GM15510 (cell line): ENCODE data around the gene SYNPO2.

ENCODE experiments used
- POLR2A ChIP-seq: IDR thresholded peaks from 3 replicates; pipeline ENCODE4 v1.6.1; 2011; ENCODE audit warnings: borderline replicate concordance; ENCODE audit not compliant: insufficient read length; ENCODE audit errors: extremely low read depth

Gene SYNPO2

GRCh38 chr4:118909173-118909956 lies 20.7 kb downstream of the SYNPO2 start:
- TF ChIP-seq POLR2A: no peak

- no peak for TF ChIP-seq POLR2A
Observed at GRCh38 chr4:118910221-118910620, 21.6 kb downstream of the SYNPO2 start.

DNA sequence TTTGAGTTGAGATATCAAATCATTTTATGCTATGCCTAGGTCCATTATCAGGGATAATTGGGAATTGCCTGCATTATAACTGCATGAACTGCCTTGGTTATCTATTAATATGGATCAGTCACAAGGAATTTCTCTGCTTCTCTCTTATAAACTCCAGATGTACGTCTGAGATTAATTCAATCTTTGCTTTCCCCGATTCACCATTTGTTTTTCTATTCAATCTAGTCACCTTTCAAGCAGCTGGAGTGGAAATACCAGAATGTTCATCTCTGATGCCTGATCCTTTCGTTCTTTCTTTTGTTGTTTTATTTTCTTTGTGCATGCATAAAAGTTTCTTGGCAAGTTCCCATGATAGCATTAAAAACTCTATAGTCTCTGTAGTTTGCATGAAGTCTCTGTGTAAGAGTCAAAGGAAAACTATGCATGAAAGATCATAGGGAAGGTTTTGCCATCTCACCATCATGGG lies 22.6 kb downstream of the SYNPO2 start:
- TF ChIP-seq POLR2A: no peak

DNA sequence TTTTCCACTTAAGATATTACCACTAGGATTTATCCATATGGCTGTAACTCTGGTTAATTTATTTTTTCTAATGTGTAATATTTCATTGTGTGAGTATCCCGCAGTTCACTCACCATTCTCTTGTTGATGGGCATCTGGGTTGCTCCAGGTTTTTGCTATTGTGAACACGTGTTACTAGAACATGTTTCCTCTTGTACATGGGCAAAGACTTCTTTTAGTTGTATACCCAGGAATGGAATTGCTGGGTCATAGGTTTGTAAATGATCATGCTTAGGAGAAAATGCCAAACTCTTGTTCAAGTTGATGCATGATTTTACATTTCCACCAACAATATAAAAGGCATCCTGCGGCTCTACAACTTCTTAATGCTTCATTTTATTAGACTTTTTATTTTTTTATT lies 26.8 kb downstream of the SYNPO2 start:
- TF ChIP-seq POLR2A: no peak

GRCh38 chr4:118916691-118917289 lies 28.1 kb downstream of the SYNPO2 start:
- no peak for TF ChIP-seq POLR2A

GRCh38 chr4:118917582-118917981 lies 28.9 kb downstream of the SYNPO2 start:
- TF ChIP-seq POLR2A: no peak

DNA sequence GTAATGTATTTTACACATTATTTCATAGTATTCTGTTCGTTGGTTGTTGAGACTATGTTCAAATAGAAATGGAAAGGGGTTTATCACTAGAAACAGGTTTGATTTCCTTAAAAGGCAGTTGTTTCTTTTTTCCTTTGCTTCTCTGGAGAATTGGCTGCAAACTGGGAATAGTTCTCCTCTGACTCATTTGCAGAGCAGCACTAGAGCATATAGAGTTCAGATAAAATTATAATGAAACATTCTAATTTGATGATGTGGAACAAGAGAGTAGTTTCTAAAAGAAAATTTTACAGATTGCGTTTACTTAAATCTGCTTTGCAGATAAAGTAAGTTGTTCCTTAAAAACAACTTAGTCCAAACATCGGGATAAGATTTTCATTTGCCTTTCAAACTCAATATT lies 29.7 kb downstream of the SYNPO2 start:
- no peak for TF ChIP-seq POLR2A

DNA sequence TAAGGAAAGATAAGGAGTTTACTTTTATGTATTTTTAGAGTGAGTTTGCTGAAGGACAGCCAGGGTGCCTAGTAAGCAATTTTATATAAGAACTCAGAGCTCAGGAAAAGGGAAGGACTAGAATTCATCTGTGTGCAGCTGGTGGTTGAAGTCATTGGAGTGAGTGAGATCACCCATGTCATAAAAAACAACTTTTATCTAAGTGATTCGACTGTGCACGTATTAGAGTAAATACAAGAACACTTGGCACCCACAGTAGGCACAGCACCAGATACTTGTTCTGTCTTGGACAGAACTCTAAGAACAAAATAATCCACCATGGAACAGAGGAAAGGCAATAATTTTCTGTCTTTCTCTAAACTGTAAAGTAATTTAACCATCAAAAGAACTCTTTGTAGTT lies 31.6 kb downstream of the SYNPO2 start:
- no peak for TF ChIP-seq POLR2A

- TF ChIP-seq POLR2A: no peak
Observed at GRCh38 chr4:118921786-118922185, 33.1 kb downstream of the SYNPO2 start.

GRCh38 chr4:118923891-118924290 lies 35.2 kb downstream of the SYNPO2 start:
- no peak for TF ChIP-seq POLR2A

- TF ChIP-seq POLR2A: no peak
Observed at GRCh38 chr4:118927974-118928373, 39.3 kb downstream of the SYNPO2 start.

DNA sequence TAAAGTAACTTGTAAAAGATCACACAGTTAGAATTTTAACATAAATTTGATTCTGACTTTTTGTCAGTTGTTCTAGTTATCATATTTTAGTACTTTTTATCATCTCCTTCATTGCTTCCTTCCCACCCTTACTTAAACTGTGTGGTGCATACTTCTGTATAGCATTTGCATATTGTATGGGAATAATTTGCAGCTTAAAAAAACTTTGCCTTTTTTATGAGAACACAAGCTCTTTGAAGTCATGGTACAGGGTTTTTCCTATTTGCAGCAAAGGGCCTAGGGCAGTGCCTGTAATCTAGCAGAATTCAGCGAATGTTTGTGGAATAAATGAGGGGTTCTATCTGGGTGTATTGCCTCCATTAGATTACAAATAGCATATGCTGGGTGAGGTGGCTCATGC lies 41.6 kb downstream of the SYNPO2 start:
- TF ChIP-seq POLR2A: no peak

DNA sequence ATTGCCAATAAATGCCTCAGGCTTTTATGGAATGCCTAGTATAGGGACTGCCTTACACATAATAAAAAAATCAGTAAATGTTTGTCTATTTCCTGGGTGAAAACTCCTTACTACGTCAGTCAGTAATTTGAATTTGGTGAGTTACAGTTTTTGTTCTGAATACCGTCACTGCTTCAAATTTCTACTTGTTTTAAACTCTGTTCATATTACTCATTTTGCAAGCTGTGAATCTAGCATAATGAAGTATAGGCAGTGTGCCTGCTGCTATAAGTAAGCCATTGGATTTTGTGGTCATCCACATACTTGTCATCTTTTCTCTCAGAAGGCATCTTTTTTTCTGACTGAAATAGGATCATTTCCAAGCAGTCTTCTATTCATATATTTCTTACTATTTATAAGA lies 43.1 kb downstream of the SYNPO2 start:
- no peak for TF ChIP-seq POLR2A

DNA sequence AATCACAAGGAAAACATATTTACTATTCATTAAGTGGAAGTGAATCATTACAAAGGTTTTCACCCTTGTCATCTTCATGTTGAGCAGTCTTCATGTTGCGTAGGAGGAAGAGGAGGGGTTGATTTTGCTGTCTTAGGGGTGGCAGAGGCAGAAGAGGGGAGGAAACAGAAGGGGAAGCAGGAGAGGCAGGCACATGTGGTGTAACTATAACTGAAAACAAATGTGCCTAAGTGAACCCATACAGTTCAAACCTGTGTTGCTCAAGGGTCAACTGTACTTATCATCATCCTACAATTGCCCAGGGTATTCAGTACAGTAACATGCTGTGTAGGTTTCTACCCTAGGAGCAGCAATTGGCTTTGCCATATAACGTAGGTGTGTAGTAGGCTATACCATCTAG lies 47.2 kb downstream of the SYNPO2 start:
- no peak for TF ChIP-seq POLR2A

- no peak for TF ChIP-seq POLR2A
Observed at GRCh38 chr4:118936406-118936805, 47.8 kb downstream of the SYNPO2 start.

DNA sequence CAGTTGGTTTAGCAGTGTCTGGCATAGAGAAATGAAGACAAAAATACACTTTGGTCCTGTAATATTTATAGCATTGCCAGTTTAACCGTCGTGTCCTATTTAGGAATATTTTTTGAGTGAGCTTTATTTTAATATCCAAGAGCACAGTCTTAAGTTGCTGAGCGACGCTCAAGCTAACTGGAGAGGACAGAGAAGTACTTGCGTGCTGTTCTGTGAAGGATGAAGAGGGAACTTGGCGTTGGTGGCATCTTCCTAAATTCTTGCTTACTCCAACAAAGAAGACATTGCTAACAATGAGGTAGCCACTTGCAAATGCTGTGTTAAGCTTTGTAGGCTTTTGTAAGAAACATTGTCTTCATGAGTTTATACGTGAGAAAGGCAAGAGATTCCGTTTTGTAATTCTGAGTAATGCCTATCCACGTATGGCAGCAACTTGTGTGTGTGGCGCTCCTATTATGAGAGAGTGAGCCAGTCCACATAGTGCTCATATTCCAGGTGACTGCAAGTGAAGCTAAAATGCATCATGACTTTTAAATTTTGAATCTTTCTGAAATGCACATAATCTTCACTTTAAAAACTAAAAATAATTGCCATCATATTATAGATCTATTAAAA lies 50.6 kb downstream of the SYNPO2 start:
- TF ChIP-seq POLR2A: no peak

- TF ChIP-seq POLR2A: no peak
Observed at GRCh38 chr4:118941149-118941548, 52.5 kb downstream of the SYNPO2 start.

- no peak for TF ChIP-seq POLR2A
Observed at GRCh38 chr4:118941799-118942198, 53.1 kb downstream of the SYNPO2 start.
